Measurements from ENCODE around the gene LIMS2. TPM values are rescaled to one million over a fixed set of nuclear protein-coding genes. Genes with fewer than 3 reads are reported as not detected.

LIMS2 gene
- total RNA-seq, 1 donor from 2014 or later, result 44.2 TPM

DNA sequence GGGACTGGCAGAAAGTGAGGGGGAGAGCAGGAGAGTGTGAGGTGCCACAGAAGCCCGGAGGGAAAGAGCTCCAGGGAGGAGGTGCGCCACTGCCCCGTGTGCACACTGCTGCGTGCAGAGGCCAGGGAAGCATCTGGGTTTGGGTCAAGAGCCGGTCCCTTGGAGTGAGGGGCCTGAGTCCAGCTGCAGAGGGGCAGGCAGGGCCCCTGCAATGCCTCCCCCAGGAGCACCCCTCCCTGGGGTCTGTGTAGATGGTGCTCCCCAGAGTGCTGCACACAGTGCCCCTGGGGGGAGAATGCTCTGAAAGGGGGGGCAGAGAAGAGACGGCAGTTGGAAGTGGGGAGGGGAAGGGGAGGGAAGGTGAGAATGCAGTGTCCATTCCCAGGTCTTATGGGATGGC lies 3.7 kb upstream of the LIMS2 start:
- intact Hi-C loops (cut with DNase I), result no loop called here
- H3K27ac ChIP-seq, result no peak overlapping the region
- peaks cover 32% of the 10 kb centered on the region for H3K4me1 ChIP-seq
- H3K27me3 ChIP-seq, result no peaks in the 10 kb centered on the region
- DNase-seq (ENCODE audit: extremely low spot score in 2 of 2), result peak in 1 of 2 donors; percentile 42
- no peaks in the 10 kb centered on the region for H3K36me3 ChIP-seq
- H3K4me3 ChIP-seq, result no peak overlapping the region
- TF ChIP-seq, protein P1, sequence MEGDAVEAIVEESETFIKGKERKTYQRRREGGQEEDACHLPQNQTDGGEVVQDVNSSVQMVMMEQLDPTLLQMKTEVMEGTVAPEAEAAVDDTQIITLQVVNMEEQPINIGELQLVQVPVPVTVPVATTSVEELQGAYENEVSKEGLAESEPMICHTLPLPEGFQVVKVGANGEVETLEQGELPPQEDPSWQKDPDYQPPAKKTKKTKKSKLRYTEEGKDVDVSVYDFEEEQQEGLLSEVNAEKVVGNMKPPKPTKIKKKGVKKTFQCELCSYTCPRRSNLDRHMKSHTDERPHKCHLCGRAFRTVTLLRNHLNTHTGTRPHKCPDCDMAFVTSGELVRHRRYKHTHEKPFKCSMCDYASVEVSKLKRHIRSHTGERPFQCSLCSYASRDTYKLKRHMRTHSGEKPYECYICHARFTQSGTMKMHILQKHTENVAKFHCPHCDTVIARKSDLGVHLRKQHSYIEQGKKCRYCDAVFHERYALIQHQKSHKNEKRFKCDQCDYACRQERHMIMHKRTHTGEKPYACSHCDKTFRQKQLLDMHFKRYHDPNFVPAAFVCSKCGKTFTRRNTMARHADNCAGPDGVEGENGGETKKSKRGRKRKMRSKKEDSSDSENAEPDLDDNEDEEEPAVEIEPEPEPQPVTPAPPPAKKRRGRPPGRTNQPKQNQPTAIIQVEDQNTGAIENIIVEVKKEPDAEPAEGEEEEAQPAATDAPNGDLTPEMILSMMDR (IDR thresholded peaks at IDR 0.05), result no peak
- no peak for TF ChIP-seq POLR2A (IDR thresholded peaks at IDR 0.05)
- no peak for TF ChIP-seq POLR2AphosphoS5 (IDR thresholded peaks at IDR 0.05; ENCODE audit: insufficient read depth in 1 of 2, low read depth in 1 of 2)
- no peaks in the 10 kb centered on the region for H3K9me3 ChIP-seq

DNA sequence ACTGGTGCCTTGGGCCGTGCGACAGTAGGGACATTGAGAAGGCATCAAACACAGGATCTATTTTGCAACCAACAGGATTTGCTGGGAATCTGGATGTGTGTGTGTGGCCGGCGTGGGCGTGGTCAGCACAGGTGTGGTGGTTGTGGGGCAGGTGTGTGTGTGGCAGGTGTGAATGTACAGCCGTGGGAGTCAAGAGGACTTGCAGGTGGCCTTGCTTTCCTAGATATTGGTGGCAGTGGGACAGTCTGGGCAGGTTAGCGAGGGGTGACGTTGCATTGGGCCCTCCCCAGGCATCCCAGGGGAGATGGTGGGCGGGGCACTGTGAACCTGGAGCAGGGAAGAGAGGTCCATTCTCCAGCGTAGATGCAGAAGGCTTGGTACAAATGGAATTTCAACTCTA lies 3.2 kb upstream of the LIMS2 start:
- TF ChIP-seq POLR2AphosphoS5 (IDR thresholded peaks at IDR 0.05; ENCODE audit: insufficient read depth in 1 of 2, low read depth in 1 of 2) (no peak), POLR2A (IDR thresholded peaks at IDR 0.05) (no peak)
- TF ChIP-seq, protein P1 (IDR thresholded peaks at IDR 0.05), result no peak
- H3K4me3 ChIP-seq, result no peak overlapping the region
- peak in 1 of 2 donors; percentile 79 for DNase-seq (ENCODE audit: extremely low spot score in 2 of 2)
- no peaks in the 10 kb centered on the region for H3K27me3 ChIP-seq
- peaks cover 37% of the 10 kb centered on the region for H3K4me1 ChIP-seq
- H3K36me3 ChIP-seq, result no peaks in the 10 kb centered on the region
- intact Hi-C loops (cut with DNase I), result no loop called here
- H3K9me3 ChIP-seq, result no peaks in the 10 kb centered on the region
- H3K27ac ChIP-seq, result no peak overlapping the region

DNA sequence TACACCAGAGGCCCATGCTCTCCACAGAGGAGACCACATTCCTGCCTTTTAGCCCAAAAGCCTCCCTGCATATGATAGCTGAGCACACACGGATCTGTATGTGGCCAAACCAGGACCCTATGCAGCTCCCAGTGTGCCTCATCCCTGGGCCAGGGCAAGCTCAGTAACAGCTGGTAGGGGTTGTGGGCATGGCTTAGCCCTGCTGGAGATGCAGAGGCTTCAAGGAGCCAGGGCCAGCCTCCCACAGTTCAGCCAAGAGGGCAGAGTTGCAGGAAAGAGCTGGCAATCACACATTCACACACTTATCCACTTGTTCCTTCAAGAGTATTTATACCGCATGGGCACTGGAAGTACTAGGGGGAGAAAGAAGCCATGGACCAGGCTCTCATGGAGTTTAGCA lies 1.6 kb upstream of the LIMS2 start:
- no peak overlapping the region for H3K4me3 ChIP-seq
- no peak for DNase-seq (ENCODE audit: extremely low spot score in 2 of 2)
- TF ChIP-seq POLR2AphosphoS5 (IDR thresholded peaks at IDR 0.05; ENCODE audit: insufficient read depth in 1 of 2, low read depth in 1 of 2) (no peak), POLR2A (IDR thresholded peaks at IDR 0.05) (no peak)
- TF ChIP-seq, protein P1 (IDR thresholded peaks at IDR 0.05), result no peak
- no peaks in the 10 kb centered on the region for H3K36me3 ChIP-seq
- peaks cover 37% of the 10 kb centered on the region for H3K4me1 ChIP-seq
- no peak overlapping the region for H3K27ac ChIP-seq
- no peaks in the 10 kb centered on the region for H3K27me3 ChIP-seq
- intact Hi-C loops (cut with DNase I), result no loop called here
- H3K9me3 ChIP-seq, result no peaks in the 10 kb centered on the region

DNA sequence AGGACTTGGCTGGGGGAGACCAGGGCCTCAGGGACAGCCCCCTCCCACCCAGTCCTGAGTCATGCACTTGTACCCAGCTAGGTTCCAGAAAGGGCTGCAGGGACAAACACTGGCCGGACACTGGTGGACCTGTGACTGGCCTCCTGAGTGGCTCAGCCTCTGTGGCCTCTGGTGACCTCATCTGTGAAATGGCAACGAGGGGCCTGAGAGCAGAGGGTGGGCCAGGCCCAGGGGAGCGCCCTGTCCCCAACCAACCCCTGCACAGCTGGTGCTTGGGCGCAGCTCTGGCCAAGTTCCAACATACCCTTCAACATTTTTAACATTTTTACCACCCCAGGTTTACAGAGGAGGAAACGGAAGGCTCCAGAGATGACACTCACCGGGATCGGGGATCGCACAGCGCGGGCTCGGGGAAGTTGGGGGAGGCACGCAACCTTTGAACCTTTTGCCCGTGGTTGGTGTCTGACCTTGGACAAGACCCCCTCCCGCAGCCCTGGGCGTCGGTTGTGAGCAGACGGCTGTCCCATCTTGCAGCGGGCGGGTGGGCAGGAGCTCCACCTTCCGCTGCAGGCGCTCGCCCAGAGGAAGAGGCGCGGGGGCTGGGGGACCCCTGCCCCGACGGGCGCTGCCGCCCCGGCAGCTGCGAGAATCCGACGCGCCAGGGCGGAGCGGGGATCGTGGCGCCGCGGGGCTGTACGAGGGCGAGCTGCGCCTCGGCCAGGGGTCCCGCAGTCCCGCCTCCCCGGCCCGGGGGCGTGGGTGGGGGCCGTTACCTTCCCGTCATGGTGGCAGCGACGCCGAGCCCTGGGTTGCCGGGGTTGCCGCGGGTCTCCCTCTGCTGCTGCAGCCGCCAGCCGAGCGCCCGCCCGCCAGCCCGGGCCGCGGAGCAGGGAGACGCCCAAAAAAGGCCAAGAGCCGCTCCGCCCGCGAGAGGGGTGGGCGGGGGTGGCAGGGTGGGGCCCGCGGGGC lies 805 bp downstream of the LIMS2 start:
- Histone ChIP-seq H3K4me1 (peaks cover 25% of the 10 kb centered on the region), H3K4me3 (peak overlapping the region; percentile 58 to 81), H3K36me3 (no peaks in the 10 kb centered on the region), H3K27me3 (no peaks in the 10 kb centered on the region), H3K27ac (peak overlapping the region; percentile 81), H3K9me3 (no peaks in the 10 kb centered on the region)
- DNase-seq (ENCODE audit: extremely low spot score in 2 of 2), result no peak
- TF ChIP-seq, protein P1 (IDR thresholded peaks at IDR 0.05), result no peak
- TF ChIP-seq POLR2A (IDR thresholded peaks at IDR 0.05) (no peak), POLR2AphosphoS5 (IDR thresholded peaks at IDR 0.05; ENCODE audit: insufficient read depth in 1 of 2, low read depth in 1 of 2) (no peak)
- intact Hi-C loops (cut with DNase I), result no loop called here
